Right atrium auricular region (tissue), 2 donors: ENCODE data around the gene CCNF. TPM values are rescaled to one million over a fixed set of nuclear protein-coding genes. Genes with fewer than 3 reads are reported as not detected.

Source experiments
- DNase-seq: peaks from one replicate; pipeline ENCODE4 v3.0.0-alpha.2; 2019; ENCODE audit warnings: low spot score
- H3K27ac ChIP-seq, 2 donors: fragments of 200-600 bp; sonication (generic); 1 replicate in 1 of 2; 2 replicates in 1 of 2; pipeline ENCODE4 v1.5.1; 2016 to 2019
- H3K27me3 ChIP-seq, 2 donors: fragments of 200-600 bp; sonication (generic); one replicate each; pipeline versions ENCODE4 v1.5.1 to v1.6.0; 2017 to 2019
- H3K36me3 ChIP-seq: fragments of 200-600 bp; sonication (generic); one replicate; pipeline ENCODE4 v1.5.1; 2016
- H3K4me1 ChIP-seq, 2 donors: fragments of 200-600 bp; sonication (generic); one replicate each; pipeline versions ENCODE4 v1.5.1 to v1.6.0; 2017 to 2019
- H3K4me3 ChIP-seq, 2 donors: fragments of 200-600 bp; sonication (generic); 1 replicate in 1 of 2; 2 replicates in 1 of 2; pipeline ENCODE4 v1.5.1; 2017 to 2019; ENCODE audit warnings: mild to moderate bottlenecking in 1 of 2, moderate library complexity in 1 of 2
- H3K9me3 ChIP-seq, 2 donors: fragments of 200-600 bp; sonication (generic); one replicate each; pipeline ENCODE4 v1.5.1; 2019
- total RNA-seq, 2 donors: library from RNA; depleted of rRNA; stranded (reverse); fragments of >200 nt; gene quantifications; one replicate each; pipeline ENCODE4 v1.1.0, GENCODE V29; 2016
- TF ChIP-seq, protein P1 (sequence below), 2 donors: fragments of 200-600 bp; sonication (generic); IDR thresholded peaks; one replicate each; pipeline ENCODE4 v1.5.1; 2019; ENCODE audit warnings: antibody characterized with exemption in 2 of 2

Gene CCNF
- total RNA-seq, 2 donors from 2014 or later: 1.4 to 1.7 TPM

DNA sequence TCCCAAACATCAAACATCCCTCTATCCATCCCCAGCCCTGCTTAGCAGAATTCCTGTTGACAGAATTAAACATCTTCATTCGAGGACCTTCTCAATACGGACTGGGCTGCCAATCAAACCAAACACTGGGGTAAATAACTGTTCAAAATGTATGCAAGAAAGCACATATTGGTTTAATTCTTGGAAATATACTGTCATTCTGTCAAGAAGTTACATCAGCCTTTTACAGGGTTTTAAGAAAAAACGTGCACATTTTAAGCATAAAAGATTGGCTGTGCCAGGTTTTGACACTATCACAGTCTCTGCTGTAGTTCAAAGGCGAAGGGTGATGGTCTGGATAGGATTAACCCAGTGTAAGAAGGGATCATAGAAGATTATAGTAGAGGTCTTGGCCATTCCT lies 25.1 kb upstream of the CCNF start:
- H3K9me3 ChIP-seq: no peaks in the 10 kb centered on the region
- no peak overlapping the region for H3K27ac ChIP-seq
- no peaks in the 10 kb centered on the region for H3K27me3 ChIP-seq
- no peaks in the 10 kb centered on the region for H3K4me1 ChIP-seq
- DNase-seq: no peak
- H3K36me3 ChIP-seq: no peaks in the 10 kb centered on the region
- H3K4me3 ChIP-seq: no peak overlapping the region
- TF ChIP-seq, protein P1, sequence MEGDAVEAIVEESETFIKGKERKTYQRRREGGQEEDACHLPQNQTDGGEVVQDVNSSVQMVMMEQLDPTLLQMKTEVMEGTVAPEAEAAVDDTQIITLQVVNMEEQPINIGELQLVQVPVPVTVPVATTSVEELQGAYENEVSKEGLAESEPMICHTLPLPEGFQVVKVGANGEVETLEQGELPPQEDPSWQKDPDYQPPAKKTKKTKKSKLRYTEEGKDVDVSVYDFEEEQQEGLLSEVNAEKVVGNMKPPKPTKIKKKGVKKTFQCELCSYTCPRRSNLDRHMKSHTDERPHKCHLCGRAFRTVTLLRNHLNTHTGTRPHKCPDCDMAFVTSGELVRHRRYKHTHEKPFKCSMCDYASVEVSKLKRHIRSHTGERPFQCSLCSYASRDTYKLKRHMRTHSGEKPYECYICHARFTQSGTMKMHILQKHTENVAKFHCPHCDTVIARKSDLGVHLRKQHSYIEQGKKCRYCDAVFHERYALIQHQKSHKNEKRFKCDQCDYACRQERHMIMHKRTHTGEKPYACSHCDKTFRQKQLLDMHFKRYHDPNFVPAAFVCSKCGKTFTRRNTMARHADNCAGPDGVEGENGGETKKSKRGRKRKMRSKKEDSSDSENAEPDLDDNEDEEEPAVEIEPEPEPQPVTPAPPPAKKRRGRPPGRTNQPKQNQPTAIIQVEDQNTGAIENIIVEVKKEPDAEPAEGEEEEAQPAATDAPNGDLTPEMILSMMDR (IDR thresholded peaks at IDR 0.05): no peak

DNA sequence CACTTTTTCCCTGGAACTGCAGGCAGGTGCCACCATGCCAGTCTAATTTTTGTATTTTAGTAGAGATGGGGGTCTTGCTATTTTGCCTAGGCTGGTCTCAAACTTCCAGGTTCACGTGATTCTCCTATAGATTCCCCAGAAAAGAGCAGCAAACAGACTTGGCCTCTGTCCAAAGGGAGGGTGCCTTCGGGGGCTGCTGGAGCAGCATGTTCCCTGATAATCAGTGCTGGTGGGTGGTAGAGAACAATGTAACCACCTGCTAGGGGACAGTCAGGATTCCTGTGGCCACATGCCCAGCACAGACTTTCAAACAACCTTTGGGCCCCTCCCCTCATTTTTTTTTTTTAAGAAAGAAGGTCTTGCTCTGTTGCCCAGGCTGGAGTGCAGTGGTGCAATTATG lies 14.2 kb upstream of the CCNF start:
- H3K27me3 ChIP-seq: no peaks in the 10 kb centered on the region
- H3K9me3 ChIP-seq: no peaks in the 10 kb centered on the region
- no peak overlapping the region for H3K4me3 ChIP-seq
- H3K27ac ChIP-seq: no peak overlapping the region
- no peaks in the 10 kb centered on the region for H3K4me1 ChIP-seq
- no peak for DNase-seq
- no peaks in the 10 kb centered on the region for H3K36me3 ChIP-seq
- TF ChIP-seq, protein P1 (IDR thresholded peaks at IDR 0.05): no peak

DNA sequence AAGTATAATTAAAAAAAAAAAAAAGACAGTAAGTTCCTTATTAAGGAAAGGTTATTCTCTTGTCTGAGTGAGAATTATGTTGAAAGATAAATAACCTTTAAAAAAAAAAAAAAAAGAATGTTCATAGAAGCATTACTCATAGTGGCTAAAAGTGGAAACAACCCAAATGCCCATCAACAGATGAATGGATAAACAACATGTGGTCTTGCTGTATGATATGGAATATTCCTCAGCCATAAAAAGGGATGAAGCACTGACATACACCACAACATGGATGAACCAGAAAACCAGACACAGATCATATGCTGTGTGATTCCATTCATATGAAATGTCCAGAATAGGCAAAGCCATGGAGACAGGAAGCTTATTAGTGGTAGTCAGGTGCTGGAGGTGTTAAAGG lies 9.2 kb upstream of the CCNF start:
- TF ChIP-seq, protein P1 (IDR thresholded peaks at IDR 0.05): no peak
- Histone ChIP-seq H3K27ac (no peak overlapping the region), H3K36me3 (no peaks in the 10 kb centered on the region), H3K4me1 (no peaks in the 10 kb centered on the region), H3K27me3 (no peaks in the 10 kb centered on the region), H3K9me3 (no peaks in the 10 kb centered on the region), H3K4me3 (no peak overlapping the region)
- no peak for DNase-seq

DNA sequence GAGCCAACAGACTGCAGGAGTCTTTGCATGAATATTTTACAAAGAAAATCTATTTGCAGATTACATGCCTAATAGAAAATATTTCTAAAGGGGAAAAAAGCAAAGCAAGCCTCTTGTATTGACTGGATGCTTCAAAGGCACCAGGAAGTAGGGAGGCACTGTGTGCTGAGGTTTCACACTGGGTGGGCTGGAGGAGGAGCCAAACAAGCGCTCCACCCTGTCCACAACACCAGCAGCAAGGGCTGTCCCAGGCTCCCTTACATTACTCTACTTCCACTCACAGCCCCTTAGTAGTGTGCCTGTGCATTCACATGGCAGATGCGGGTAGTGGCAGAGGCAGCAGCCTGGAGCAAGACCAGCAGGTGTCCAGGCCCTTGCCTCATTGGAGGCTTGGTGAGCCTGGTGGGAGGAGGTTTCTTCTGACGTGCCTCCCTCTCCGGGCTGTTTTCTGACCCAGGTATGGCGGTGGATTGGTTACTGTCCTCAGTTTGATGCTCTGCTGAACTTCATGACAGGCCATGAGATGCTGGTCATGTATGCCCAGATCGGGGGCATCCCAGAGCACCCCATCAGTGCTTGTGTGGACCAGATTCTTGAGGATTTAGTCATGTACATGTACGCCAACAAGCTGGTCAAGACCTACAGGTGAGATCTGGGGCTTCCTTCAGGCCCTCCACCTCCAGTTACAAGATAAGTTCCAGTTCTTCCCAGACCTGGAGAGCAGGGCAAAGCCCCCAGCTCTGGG lies 7.0 kb upstream of the CCNF start:
- no peaks in the 10 kb centered on the region for H3K27me3 ChIP-seq
- no peaks in the 10 kb centered on the region for H3K4me1 ChIP-seq
- no peaks in the 10 kb centered on the region for H3K36me3 ChIP-seq
- TF ChIP-seq, protein P1 (IDR thresholded peaks at IDR 0.05): no peak
- no peak for DNase-seq
- no peak overlapping the region for H3K4me3 ChIP-seq
- no peaks in the 10 kb centered on the region for H3K9me3 ChIP-seq
- H3K27ac ChIP-seq: no peak overlapping the region

DNA sequence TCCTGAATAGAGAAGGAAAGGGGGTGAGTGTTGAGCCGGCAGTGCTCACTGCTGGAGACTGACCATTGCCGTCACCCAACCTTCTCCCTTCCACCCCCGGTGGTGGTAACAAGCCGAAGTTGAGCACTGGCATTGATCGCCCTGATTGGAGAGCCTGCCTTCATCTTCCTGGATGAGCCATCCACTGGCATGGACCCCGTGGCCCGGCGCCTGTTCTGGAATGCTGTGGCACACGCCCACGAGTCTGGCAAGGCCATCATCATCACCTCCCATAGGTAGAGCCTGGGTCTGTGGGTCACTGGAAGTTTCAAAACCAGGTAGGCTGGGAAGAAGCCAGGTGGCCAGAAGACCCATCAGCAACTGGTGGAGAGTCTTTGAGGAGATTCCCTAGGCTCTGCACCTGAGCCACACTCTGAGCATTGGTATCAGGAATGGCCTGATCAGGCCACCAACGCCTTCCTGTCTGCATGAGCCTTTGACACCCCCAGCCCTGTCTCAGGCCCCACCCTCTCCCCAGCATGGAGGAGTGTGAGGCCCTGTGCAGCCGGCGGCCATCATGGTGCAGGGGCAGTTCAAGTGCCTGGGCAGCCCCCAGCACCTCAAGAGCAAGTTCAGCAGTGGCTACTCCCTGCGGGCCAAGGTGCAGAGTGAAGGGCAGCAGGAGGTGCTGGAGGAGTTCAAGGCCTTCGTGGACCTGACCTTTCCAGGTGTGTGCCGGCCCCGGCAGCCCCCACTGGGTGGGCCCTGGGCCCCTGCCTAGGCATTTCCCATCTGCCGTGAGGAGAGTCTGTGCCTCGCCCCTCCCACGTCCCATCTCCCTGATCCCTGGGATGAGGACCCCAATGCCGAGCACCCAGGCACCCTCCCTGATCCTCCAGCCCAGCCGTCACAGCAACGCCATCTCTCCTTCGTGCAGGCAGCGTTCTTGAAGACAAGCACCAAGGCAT lies 4.9 kb upstream of the CCNF start:
- no peak for DNase-seq
- Histone ChIP-seq H3K27me3 (no peaks in the 10 kb centered on the region), H3K27ac (no peak overlapping the region), H3K4me1 (no peaks in the 10 kb centered on the region), H3K36me3 (no peaks in the 10 kb centered on the region), H3K4me3 (no peak overlapping the region), H3K9me3 (no peaks in the 10 kb centered on the region)
- TF ChIP-seq, protein P1 (IDR thresholded peaks at IDR 0.05): no peak
